ENCODE measurements around the gene EAF1.
"Not testable (repeated sequence)": the region's sequence is repeated elsewhere in the genome, so short reads cannot be mapped to it uniquely, and the experiment has no call there.

EAF1 gene

GRCh38 chr3:15385901-15386653, 41.3 kb upstream of the EAF1 start:
- TF ChIP-seq CTCF (IDR thresholded peaks at IDR 0.05; ENCODE audit: insufficient read depth, low read depth, low read length, missing control alignments) = no peak
- no peak overlapping the region for H3K4me3 ChIP-seq (ENCODE audit: low read length)

GRCh38 chr3:15386654-15386955, 40.8 kb upstream of the EAF1 start:
- H3K4me3 ChIP-seq (ENCODE audit: low read length); DNase-seq (ENCODE audit: low read depth): not testable (repeated sequence)

More at GRCh38 chr3:15385901-15386653, 41.3 kb upstream of the EAF1 start:
- DNase-seq (ENCODE audit: low read depth) = no peak

GRCh38 chr3:15387171-15387581, 40.2 kb upstream of the EAF1 start:
- H3K4me3 ChIP-seq (ENCODE audit: low read length) = no peak overlapping the region
- no peak for TF ChIP-seq CTCF (IDR thresholded peaks at IDR 0.05; ENCODE audit: insufficient read depth, low read depth, low read length, missing control alignments)
- DNase-seq (ENCODE audit: low read depth) = peak; percentile 70

- TF ChIP-seq CTCF (IDR thresholded peaks at IDR 0.05; ENCODE audit: insufficient read depth, low read depth, low read length, missing control alignments) = no peak
- no peak overlapping the region for H3K4me3 ChIP-seq (ENCODE audit: low read length)
- DNase-seq (ENCODE audit: low read depth) = no peak
These were observed 39.7 kb upstream of the EAF1 start for GRCh38 chr3:15387735-15388134.

GRCh38 chr3:15388335-15388734, 39.1 kb upstream of the EAF1 start:
- not testable (repeated sequence) for DNase-seq (ENCODE audit: low read depth); H3K4me3 ChIP-seq (ENCODE audit: low read length)

GRCh38 chr3:15390460-15390859, 36.9 kb upstream of the EAF1 start:
- no peak for DNase-seq (ENCODE audit: low read depth)
- H3K4me3 ChIP-seq (ENCODE audit: low read length) = no peak overlapping the region
- TF ChIP-seq CTCF (IDR thresholded peaks at IDR 0.05; ENCODE audit: insufficient read depth, low read depth, low read length, missing control alignments) = no peak

GRCh38 chr3:15391007-15391406, 36.4 kb upstream of the EAF1 start:
- no peak overlapping the region for H3K4me3 ChIP-seq (ENCODE audit: low read length)
- no peak for TF ChIP-seq CTCF (IDR thresholded peaks at IDR 0.05; ENCODE audit: insufficient read depth, low read depth, low read length, missing control alignments)
- DNase-seq (ENCODE audit: low read depth) = no peak

GRCh38 chr3:15393252-15393651, 34.1 kb upstream of the EAF1 start:
- DNase-seq (ENCODE audit: low read depth); H3K4me3 ChIP-seq (ENCODE audit: low read length): not testable (repeated sequence)

GRCh38 chr3:15398731-15399133, 28.7 kb upstream of the EAF1 start:
- not testable (repeated sequence) for DNase-seq (ENCODE audit: low read depth); H3K4me3 ChIP-seq (ENCODE audit: low read length)
